A549 (cell line): Measurements from ENCODE around the gene HNRNPA1. TPM values are rescaled to one million over a fixed set of nuclear protein-coding genes. Genes with fewer than 3 reads are reported as not detected.

Experiments used
- ATAC-seq, 2 experiments: fragments of 200-7000 bp in 1 of 2; fragments of >200 bp in 1 of 2; cut with Nextera tagmentation in 1 of 2; cut with Tn5 transposase in 1 of 2; 3 replicates each; pipeline versions ENCODE4 v1.8.0 to v1.9.1; 2018 to 2020; ENCODE audit warnings: mild to moderate bottlenecking in 1 of 2, moderate library complexity in 1 of 2
- CTCF ChIA-PET: fragments of 300-600 bp; sonication (Branson Sonifier 250); formaldehyde crosslinking; extraction: SDS; loops from one replicate; lab custom pipeline; 2021; ENCODE audit warnings: antibody characterized with exemption, inconsistent platforms; lab: Yijun Ruan, JAX
- POLR2A ChIA-PET: fragments of 350-600 bp; formaldehyde crosslinking; extraction: SDS; loops from one replicate; lab custom pipeline; 2021; ENCODE audit warnings: antibody characterized with exemption, inconsistent platforms; lab: Yijun Ruan, JAX
- DNase-seq, 2 experiments: peaks; one replicate each; pipeline versions ENCODE4 v3.0.0 to v3.0.0-alpha.2; 2011 to 2016; ENCODE audit warnings: low read depth in 1 of 2, low spot score in 1 of 2
- FAIRE-seq: peaks from 2 replicates; lab custom pipeline; 2011; peaks lifted over from hg19 to GRCh38; lab: Jason Lieb, UNC
- H3K27ac ChIP-seq, 2 experiments: fragments of >200 bp; sonication (Bioruptor Twin); formaldehyde crosslinking; 3 replicates each; pipeline ENCODE4 v1.5.1; 2016 to 2017
- H3K4me1 ChIP-seq: fragments of >200 bp; sonication (Bioruptor Twin); formaldehyde crosslinking; 3 replicates; pipeline ENCODE4 v1.6.1; 2016
- H3K4me2 ChIP-seq: fragments of >200 bp; sonication (Bioruptor Twin); formaldehyde crosslinking; 3 replicates; pipeline ENCODE4 v1.6.1; 2016
- H3K4me3 ChIP-seq: fragments of >200 bp; sonication (Bioruptor Twin); formaldehyde crosslinking; 3 replicates; pipeline ENCODE4 v1.5.1; 2016
- H3K9me3 ChIP-seq: fragments of >200 bp; sonication (Bioruptor Twin); formaldehyde crosslinking; 3 replicates; pipeline ENCODE4 v1.6.1; 2016
- CBX2 ChIP-seq: fragments of 200-600 bp; sonication (generic); IDR thresholded peaks from 2 replicates; pipeline ENCODE4 v1.6.1; 2016; ENCODE audit warnings: low read depth, mild to moderate bottlenecking, borderline replicate concordance
- CHD4 ChIP-seq: fragments of 200-600 bp; sonication (generic); IDR thresholded peaks from 2 replicates; pipeline ENCODE4 v1.6.1; 2016; ENCODE audit warnings: antibody characterized with exemption, mild to moderate bottlenecking, borderline replicate concordance
- FOSB ChIP-seq: fragments of 250-450 bp; sonication (Bioruptor Pico); IDR thresholded peaks from 2 replicates; pipeline ENCODE4 v1.5.0; 2020; ENCODE audit warnings: mild to moderate bottlenecking, moderate library complexity
- FOXS1 ChIP-seq: fragments of 250-450 bp; sonication (Bioruptor Pico); IDR thresholded peaks from 2 replicates; pipeline ENCODE4 v1.5.0; 2020; ENCODE audit warnings: mild to moderate bottlenecking, moderate library complexity
- HEYL ChIP-seq: fragments of 250-450 bp; sonication (Bioruptor Pico); IDR thresholded peaks from 2 replicates; pipeline ENCODE4 v1.8.0; 2021; ENCODE audit warnings: mild to moderate bottlenecking, moderate library complexity
- HOXB13 ChIP-seq: fragments of 250-450 bp; sonication (Bioruptor Pico); IDR thresholded peaks from 2 replicates; pipeline ENCODE4 v1.5.0; 2020; ENCODE audit warnings: low read depth, mild to moderate bottlenecking, moderate library complexity
- JUN ChIP-seq, 2 experiments: fragments of >200 bp; sonication (Bioruptor Twin); formaldehyde crosslinking; IDR thresholded peaks; 2 replicates in 1 of 2; 3 replicates in 1 of 2; pipeline ENCODE4 v1.6.1; 2016 to 2017
- KDM1A ChIP-seq: fragments of 200-600 bp; sonication (generic); IDR thresholded peaks from 2 replicates; pipeline ENCODE4 v1.6.1; 2016; ENCODE audit warnings: low read depth, mild to moderate bottlenecking
- NR3C1 ChIP-seq: fragments of >200 bp; sonication (Bioruptor Twin); formaldehyde crosslinking; IDR thresholded peaks from 3 replicates; pipeline ENCODE4 v1.6.1; 2017
- POLR2A ChIP-seq: IDR thresholded peaks from 2 replicates; pipeline ENCODE4 v1.6.1; 2012; ENCODE audit warnings: mild to moderate bottlenecking, low read length
- POLR2AphosphoS2 ChIP-seq: conservative IDR thresholded peaks from 2 replicates; pipeline ENCODE4 v1.6.1; 2012; ENCODE audit warnings: low read length, improper control_type of control experiment, inconsistent platforms
- RAD21 ChIP-seq, 2 experiments: fragments of >200 bp in 1 of 2; sonication (Bioruptor Twin) in 1 of 2; formaldehyde crosslinking in 1 of 2; IDR thresholded peaks in 1 of 2; conservative IDR thresholded peaks in 1 of 2; 2 replicates in 1 of 2; 3 replicates in 1 of 2; pipeline ENCODE4 v1.6.1; 2012 to 2018; ENCODE audit warnings: inconsistent platforms in 1 of 2
- RARB ChIP-seq: fragments of 250-450 bp; sonication (Bioruptor Pico); IDR thresholded peaks from 2 replicates; pipeline ENCODE4 v1.8.0; 2021; ENCODE audit warnings: mild to moderate bottlenecking, moderate library complexity
- SREBF2 ChIP-seq: fragments of 450-650 bp; IDR thresholded peaks from 2 replicates; pipeline ENCODE4 v1.6.1; 2014; ENCODE audit warnings: mild to moderate bottlenecking, moderate library complexity
- TFCP2L1 ChIP-seq: fragments of 250-450 bp; sonication (Bioruptor Pico); IDR thresholded peaks from 2 replicates; pipeline ENCODE4 v1.5.0; 2021; ENCODE audit warnings: mild to moderate bottlenecking
- WGBS: methylation state at CpG from one replicate; pipeline ENCODE4 v1.1.6; 2017; ENCODE audit errors: missing lambda C conversion rate; 5-methylcytosine and 5-hydroxymethylcytosine counted together
- polyA plus RNA-seq, 4 experiments: library from polyadenylated mRNA; depleted of rRNA in 3 of 4; stranded (reverse); fragments of >200 nt; fragmentation: RNase III in 1 of 4; extraction: RNeasy Plus Mini Kit Qiagen cat#74134 plus additional on column Dnase treatment in 1 of 4; gene quantifications; 2 replicates in 3 of 4; 3 replicates in 1 of 4; pipeline ENCODE4 v1.2.3, GENCODE V29; 2011 to 2017
- TF ChIP-seq, protein P1 (sequence below): IDR thresholded peaks from 2 replicates; pipeline ENCODE4 v1.6.1; 2012
- TF ChIP-seq, protein P2 (sequence below): IDR thresholded peaks from 2 replicates; pipeline ENCODE4 v1.6.1; 2012; ENCODE audit warnings: low read depth, borderline replicate concordance
- TF ChIP-seq, protein P3 (sequence below): fragments of 150-350 bp; IDR thresholded peaks from 2 replicates; pipeline ENCODE4 v1.6.1; 2014; ENCODE audit warnings: low read depth, mild to moderate bottlenecking, low read length

The HNRNPA1 gene
- polyA plus RNA-seq, 2 of the 4 experiments (the other 2 are of a cell fraction): 880 to 1,479 TPM

DNA sequence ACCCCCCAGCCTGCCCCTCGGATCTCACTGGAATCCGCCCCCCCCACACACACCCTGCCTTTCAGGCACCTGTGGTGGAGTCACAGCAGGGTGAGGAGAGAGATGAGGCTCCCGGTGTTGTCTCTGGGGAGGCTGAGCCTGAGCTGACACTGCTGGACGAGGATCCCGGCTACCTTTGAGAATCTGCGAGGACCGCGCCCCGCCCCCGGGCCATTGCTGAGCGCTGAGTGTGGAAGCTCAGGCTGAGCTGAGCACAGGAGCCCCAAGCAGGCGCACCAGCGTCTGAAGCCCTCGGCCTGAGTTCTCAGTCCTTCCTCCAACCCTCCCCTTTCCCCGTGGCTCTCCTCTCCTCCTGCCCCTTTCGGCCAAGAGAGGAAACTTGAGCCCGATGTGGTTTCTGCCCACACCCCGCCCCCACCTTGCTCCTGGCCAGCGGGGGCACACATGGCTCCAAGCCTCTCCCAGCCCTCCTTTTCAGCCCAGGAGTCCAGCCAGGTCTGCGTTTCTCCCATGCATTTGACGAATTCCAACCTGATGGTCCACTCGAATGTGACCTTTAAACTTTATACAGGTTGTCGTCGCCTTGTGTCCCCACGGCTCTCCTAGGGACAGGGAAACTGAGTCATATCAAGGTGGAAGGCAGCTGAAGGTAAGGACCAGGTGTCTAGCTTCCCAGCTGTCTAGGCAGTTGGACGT, 20.4 kb downstream of the HNRNPA1 start, which contains the start of gene NFE2:
TSS of gene NFE2 (minus strand) at position 284 of the 696 bp plus-strand sequence. CDS start 5,767 bp downstream, outside the sequence.
- H3K27ac ChIP-seq: peak within 1 kb of the TSS; percentile 34 to 81; a peak in 5 of 6 replicates
- ATAC-seq (peak; percentile 86 to 92), FAIRE-seq (no peak), DNase-seq (peak; percentile 63 to 66)
- peak within 1 kb of the TSS; percentile 29 for H3K4me3 ChIP-seq
- peaks cover 32% of the 10 kb centered on the region for H3K4me1 ChIP-seq
- no peak for TF ChIP-seq JUN (IDR thresholded peaks at IDR 0.05)
- 18% methylated on average over 15 of the region's 26 CpGs for WGBS
- POLR2A ChIA-PET: interaction anchor here (0.8 to 2.6 kb wide), 5 partner anchors 12 to 58 kb away, joined by 4 to 13 read pairs (median 8); partner anchors contain the start of genes CBX5, COPZ1 and HNRNPA1
- CTCF ChIA-PET: interaction anchor here (0.6 to 3.3 kb wide), 8 partner anchors 9 to 80 kb away, joined by 3 to 18 read pairs (median 6); partner anchors contain the start of gene COPZ1
- peak within 1 kb of the TSS; percentile 85 for H3K4me2 ChIP-seq
- no peaks in the 10 kb centered on the region for H3K9me3 ChIP-seq

GRCh38 chr12:54301428-54302048, 21.0 kb downstream of the HNRNPA1 start:
- FAIRE-seq (no peak), DNase-seq (no peak), ATAC-seq (no peak)
- POLR2A ChIA-PET: interaction anchor here (0.8 to 2.6 kb wide), 4 partner anchors 13 to 23 kb away, joined by 4 to 13 read pairs (median 8); partner anchors contain the start of genes CBX5, COPZ1 and HNRNPA1
- CTCF ChIA-PET: interaction anchor here (0.9 to 3.3 kb wide), 8 partner anchors 8 to 81 kb away, joined by 3 to 18 read pairs (median 6); partner anchors contain the start of gene COPZ1
- TF ChIP-seq, protein P1, sequence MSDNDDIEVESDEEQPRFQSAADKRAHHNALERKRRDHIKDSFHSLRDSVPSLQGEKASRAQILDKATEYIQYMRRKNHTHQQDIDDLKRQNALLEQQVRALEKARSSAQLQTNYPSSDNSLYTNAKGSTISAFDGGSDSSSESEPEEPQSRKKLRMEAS: no peak
- TF ChIP-seq HOXB13 (CRISPR knock-in tag): no peak
- no peak for TF ChIP-seq KDM1A
- TF ChIP-seq HEYL (CRISPR knock-in tag): no peak
- no peak for TF ChIP-seq CBX2
- no peak for TF ChIP-seq TFCP2L1 (CRISPR knock-in tag)
- no peak for TF ChIP-seq FOSB (CRISPR knock-in tag)
- TF ChIP-seq, protein P2, sequence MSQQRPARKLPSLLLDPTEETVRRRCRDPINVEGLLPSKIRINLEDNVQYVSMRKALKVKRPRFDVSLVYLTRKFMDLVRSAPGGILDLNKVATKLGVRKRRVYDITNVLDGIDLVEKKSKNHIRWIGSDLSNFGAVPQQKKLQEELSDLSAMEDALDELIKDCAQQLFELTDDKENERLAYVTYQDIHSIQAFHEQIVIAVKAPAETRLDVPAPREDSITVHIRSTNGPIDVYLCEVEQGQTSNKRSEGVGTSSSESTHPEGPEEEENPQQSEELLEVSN: no peak
- TF ChIP-seq POLR2A: no peak
- TF ChIP-seq, protein P3, sequence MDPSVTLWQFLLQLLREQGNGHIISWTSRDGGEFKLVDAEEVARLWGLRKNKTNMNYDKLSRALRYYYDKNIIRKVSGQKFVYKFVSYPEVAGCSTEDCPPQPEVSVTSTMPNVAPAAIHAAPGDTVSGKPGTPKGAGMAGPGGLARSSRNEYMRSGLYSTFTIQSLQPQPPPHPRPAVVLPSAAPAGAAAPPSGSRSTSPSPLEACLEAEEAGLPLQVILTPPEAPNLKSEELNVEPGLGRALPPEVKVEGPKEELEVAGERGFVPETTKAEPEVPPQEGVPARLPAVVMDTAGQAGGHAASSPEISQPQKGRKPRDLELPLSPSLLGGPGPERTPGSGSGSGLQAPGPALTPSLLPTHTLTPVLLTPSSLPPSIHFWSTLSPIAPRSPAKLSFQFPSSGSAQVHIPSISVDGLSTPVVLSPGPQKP: no peak
- TF ChIP-seq RARB: no peak
- TF ChIP-seq NR3C1: no peak
- TF ChIP-seq FOXS1: no peak
- TF ChIP-seq RAD21 (conservative IDR thresholded peaks at IDR 0.05 in 1 of 2, IDR thresholded peaks at IDR 0.05 in 1 of 2): no peak
- TF ChIP-seq POLR2AphosphoS2: no peak
- no peak for TF ChIP-seq CHD4
- WGBS: 94% methylated on average over 1 of the region's 1 CpG
- Histone ChIP-seq H3K27ac (peak overlapping the region; percentile 34 to 81; a peak in 5 of 6 replicates), H3K4me3 (peak overlapping the region; percentile 29), H3K4me2 (peak overlapping the region; percentile 85), H3K9me3 (no peaks in the 10 kb centered on the region), H3K4me1 (peaks cover 33% of the 10 kb centered on the region)

- ChIA-PET POLR2A (no interaction called here), CTCF (interaction anchor here (2.1 to 3.8 kb wide), 2 partner anchors 10 to 11 kb away, joined by 7 to 20 read pairs; no protein-coding TSS in a partner anchor)
- H3K4me1 ChIP-seq: peaks cover 44% of the 10 kb centered on the region
- peak overlapping the region in 1 of 2 experiments; percentile 41; a peak in 2 of 6 replicates for H3K27ac ChIP-seq
- DNase-seq: no peak
- ATAC-seq: no peak
- H3K4me3 ChIP-seq: no peak overlapping the region
- TF ChIP-seq SREBF2 (no peak), NR3C1 (no peak)
- FAIRE-seq: no peak
- H3K4me2 ChIP-seq: peak overlapping the region; percentile 60
- no peaks in the 10 kb centered on the region for H3K9me3 ChIP-seq
These were observed 23.1 kb downstream of the HNRNPA1 start for GRCh38 chr12:54303640-54304039.
